HCT116 (cell line): ENCODE results near the gene BLNK. TPM values are rescaled to one million over a fixed set of nuclear protein-coding genes. Genes with fewer than 3 reads are reported as not detected.

Experiments used
- ATAC-seq: fragments of 200-7000 bp; cut with Tn5 transposase; 2 replicates; pipeline ENCODE4 v1.9.1; 2020; ENCODE audit warnings: mild to moderate bottlenecking, moderate library complexity
- BruUV-seq: library from RNA; stranded (reverse); fragments of 400-500 nt; replicated peaks from 2 replicates; lab custom pipeline; 2021; lab: Mats Ljungman, UMichigan
- CTCF ChIA-PET: fragments of 300-600 bp; sonication (Branson Sonifier 250); formaldehyde crosslinking; loops from one replicate; lab custom pipeline; 2021; ENCODE audit warnings: antibody characterized with exemption; lab: Charles Lee
- POLR2A ChIA-PET: fragments of 300-600, 350-600 bp; sonication (Branson Sonifier 250); formaldehyde crosslinking; loops from one replicate; lab custom pipeline; 2021; ENCODE audit warnings: antibody characterized with exemption; lab: Charles Lee
- RAD21 ChIA-PET, 2 experiments: fragments of 300-600 bp; sonication (Branson Sonifier 250); formaldehyde crosslinking; loops; one replicate each; lab custom pipeline; 2023; ENCODE audit warnings: low total read pairs in 2 of 2; ENCODE audit not compliant: uncharacterized antibody in 2 of 2, unreplicated experiment in 2 of 2, low non-redundant PET in 1 of 2; lab: Charles Lee
- DNase-seq: peaks from one replicate; pipeline ENCODE4 v3.0.0-alpha.2; 2010; ENCODE audit warnings: low read depth, low spot score
- H2AFZ ChIP-seq: fragments of 200-600 bp; shearing (Covaris generic), sonication (generic); 2 replicates; pipeline ENCODE4 v1.6.1; 2017; ENCODE audit warnings: low read depth, mixed run types, mixed read lengths, antibody characterized with exemption, low read length; ENCODE audit not compliant: poor library complexity, severe bottlenecking
- H3K27ac ChIP-seq: 2 replicates; pipeline ENCODE4 v1.5.1; 2012; ENCODE audit warnings: low read depth, low read length
- H3K27me3 ChIP-seq: fragments of 200-600 bp; sonication (generic); 2 replicates; pipeline ENCODE4 v1.6.1; 2016; ENCODE audit warnings: mixed run types, low read length, mixed read lengths; ENCODE audit not compliant: insufficient read depth
- H3K36me3 ChIP-seq, 2 experiments: fragments of 200-500 bp in 1 of 2; fragments of 200-600 bp in 1 of 2; sonication (Bioruptor generic) in 1 of 2; sonication (generic) in 1 of 2; 2 replicates each; pipeline versions ENCODE4 v1.5.1 to v1.6.1; 2014 to 2016; ENCODE audit warnings: low read length in 2 of 2, inconsistent platforms in 1 of 2, mixed read lengths in 1 of 2, mixed run types in 1 of 2; ENCODE audit not compliant: insufficient read depth in 2 of 2, control insufficient read depth in 1 of 2
- H3K4me1 ChIP-seq, 2 experiments: fragments of 200-600 bp in 1 of 2; sonication (generic) in 1 of 2; 2 replicates each; pipeline versions ENCODE4 v1.5.1 to v1.6.1; 2012 to 2017; ENCODE audit warnings: low read length in 2 of 2, inconsistent platforms in 1 of 2, mild to moderate bottlenecking in 1 of 2, mixed read lengths in 1 of 2, mixed run types in 1 of 2, moderate library complexity in 1 of 2; ENCODE audit not compliant: insufficient read depth in 2 of 2, control insufficient read depth in 1 of 2
- H3K4me2 ChIP-seq: fragments of 200-600 bp; sonication (generic); 2 replicates; pipeline ENCODE4 v1.6.1; 2017; ENCODE audit warnings: mixed run types, low read length, mixed read lengths
- H3K4me3 ChIP-seq, 2 experiments: fragments of 200-600 bp in 1 of 2; sonication (generic) in 1 of 2; replicated peaks in 1 of 2; 2 replicates each; pipeline ENCODE4 v1.5.1; 2011 to 2016; ENCODE audit warnings: low read length in 2 of 2, control low read depth in 1 of 2, low read depth in 1 of 2, mild to moderate bottlenecking in 1 of 2, mixed read lengths in 1 of 2, mixed run types in 1 of 2
- H3K79me2 ChIP-seq: fragments of 200-600 bp; sonication (generic); 2 replicates; pipeline ENCODE4 v1.6.1; 2017; ENCODE audit warnings: mild to moderate bottlenecking, mixed run types, low read length, moderate library complexity, mixed read lengths; ENCODE audit not compliant: insufficient read depth
- H3K9ac ChIP-seq: fragments of 200-600 bp; sonication (generic); 2 replicates; pipeline ENCODE4 v1.6.1; 2016; ENCODE audit warnings: low read length, mixed read lengths
- H3K9me2 ChIP-seq: fragments of 200-600 bp; sonication (generic), shearing (Covaris generic); 2 replicates; pipeline ENCODE4 v1.6.1; 2017; ENCODE audit warnings: mixed run types, mild to moderate bottlenecking, moderate library complexity; ENCODE audit not compliant: insufficient read depth
- H3K9me3 ChIP-seq, 2 experiments: fragments of 200-500 bp in 1 of 2; fragments of 200-600 bp in 1 of 2; sonication (Bioruptor generic) in 1 of 2; sonication (generic) in 1 of 2; 2 replicates each; pipeline ENCODE4 v1.6.1; 2014 to 2017; ENCODE audit warnings: low read length in 2 of 2, mixed read lengths in 2 of 2, inconsistent platforms in 1 of 2, low read depth in 1 of 2, mild to moderate bottlenecking in 1 of 2, mixed run types in 1 of 2, moderate library complexity in 1 of 2; ENCODE audit not compliant: control insufficient read depth in 1 of 2, insufficient read depth in 1 of 2
- H4K20me1 ChIP-seq: fragments of 200-600 bp; sonication (generic), shearing (Covaris generic); 2 replicates; pipeline ENCODE4 v1.6.1; 2017; ENCODE audit warnings: mixed run types, mild to moderate bottlenecking, moderate library complexity; ENCODE audit not compliant: insufficient read depth
- CBX3 ChIP-seq: IDR thresholded peaks from 2 replicates; pipeline ENCODE4 v1.6.1; 2012; ENCODE audit warnings: low read depth
- CEBPB ChIP-seq: IDR thresholded peaks from 2 replicates; pipeline ENCODE4 v1.6.1; 2012; ENCODE audit warnings: low read depth
- EGR1 ChIP-seq: IDR thresholded peaks from 2 replicates; pipeline ENCODE4 v1.6.1; 2012; ENCODE audit warnings: low read depth
- ELF1 ChIP-seq: IDR thresholded peaks from 2 replicates; pipeline ENCODE4 v1.6.1; 2012; ENCODE audit warnings: low read depth, borderline replicate concordance
- EZH2phosphoT487 ChIP-seq: fragments of 200-600 bp; IDR thresholded peaks from 2 replicates; pipeline ENCODE4 v1.6.1; 2018; ENCODE audit warnings: antibody characterized with exemption, borderline replicate concordance
- POLR2A ChIP-seq: IDR thresholded peaks from 2 replicates; pipeline ENCODE4 v1.7.0; 2011; ENCODE audit warnings: borderline replicate concordance; ENCODE audit not compliant: insufficient read depth, insufficient read length; ENCODE audit errors: extremely low read depth
- SRF ChIP-seq: IDR thresholded peaks from 2 replicates; pipeline ENCODE4 v1.6.1; 2012; ENCODE audit warnings: low read depth
- TCF7L2 ChIP-seq: IDR thresholded peaks from 2 replicates; pipeline ENCODE4 v1.7.0; 2011; ENCODE audit warnings: borderline replicate concordance, inconsistent platforms; ENCODE audit not compliant: insufficient read depth, insufficient read length; ENCODE audit errors: extremely low read depth
- ZFX ChIP-seq: fragments of 450-650 bp; IDR thresholded peaks from 2 replicates; pipeline ENCODE4 v1.6.1; 2017
- intact Hi-C: fragments of 100-400 bp; cut with micrococcal nuclease; formaldehyde crosslinking; loops from 2 replicates; pipeline ENCODE4 v1.10.0; 2022
- total RNA-seq: library from RNA; stranded (reverse); gene quantifications from one replicate; pipeline ENCODE4 v1.2.1, GENCODE V29; 2021; ENCODE audit not compliant: unreplicated experiment
- TF ChIP-seq, protein P1 (sequence below): IDR thresholded peaks from 2 replicates; pipeline ENCODE4 v1.6.1; 2012
- TF ChIP-seq, protein P2 (sequence below), 3 experiments: fragments of 200-600 bp in 1 of 3; sonication (generic) in 1 of 3; IDR thresholded peaks in 2 of 3; conservative IDR thresholded peaks in 1 of 3; 2 replicates each; pipeline ENCODE4 v1.5.1; 2012 to 2017; ENCODE audit warnings: low read depth in 2 of 3, low read length in 2 of 3, antibody characterized with exemption in 1 of 3, borderline replicate concordance in 1 of 3, control low read depth in 1 of 3, mild to moderate bottlenecking in 1 of 3, mixed read lengths in 1 of 3, mixed run types in 1 of 3, moderate library complexity in 1 of 3; ENCODE audit not compliant: insufficient read depth in 1 of 3
- TF ChIP-seq, protein P3 (sequence below): IDR thresholded peaks from 2 replicates; pipeline ENCODE4 v1.6.1; 2012; ENCODE audit warnings: low read depth

BLNK gene
- total RNA-seq, 1 experiment from 2014 or later: 0.59 TPM

DNA sequence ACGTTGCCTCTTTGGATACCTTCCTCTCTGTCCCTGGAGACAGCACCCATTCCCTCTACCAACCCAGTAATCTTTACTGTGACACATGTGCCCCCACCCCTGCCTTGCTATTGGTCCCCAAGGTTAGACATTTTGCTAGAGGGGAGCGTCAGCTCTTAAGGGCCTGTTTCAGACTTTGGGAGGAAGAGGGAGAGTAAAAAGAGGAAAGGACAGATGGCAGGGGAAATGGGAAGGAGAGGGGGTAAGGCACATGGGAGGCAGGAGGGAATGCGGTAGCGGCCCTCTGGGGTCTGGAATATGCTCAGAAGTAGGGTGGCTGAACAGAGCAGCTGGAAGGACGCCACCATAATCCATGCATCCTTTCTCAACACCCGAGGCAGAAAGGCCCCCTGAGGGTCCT, 12.2 kb downstream of the BLNK start:
- ChIA-PET RAD21 (no interaction called here), CTCF (no interaction called here), POLR2A (no interaction called here)
- H3K27ac ChIP-seq: no peak overlapping the region
- TF ChIP-seq ELF1: no peak
- no peak for TF ChIP-seq ZFX
- TF ChIP-seq EGR1: no peak
- TF ChIP-seq CBX3: no peak
- TF ChIP-seq, protein P1, sequence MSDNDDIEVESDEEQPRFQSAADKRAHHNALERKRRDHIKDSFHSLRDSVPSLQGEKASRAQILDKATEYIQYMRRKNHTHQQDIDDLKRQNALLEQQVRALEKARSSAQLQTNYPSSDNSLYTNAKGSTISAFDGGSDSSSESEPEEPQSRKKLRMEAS: no peak
- no peak for TF ChIP-seq POLR2A
- TF ChIP-seq TCF7L2: no peak
- TF ChIP-seq, protein P2, sequence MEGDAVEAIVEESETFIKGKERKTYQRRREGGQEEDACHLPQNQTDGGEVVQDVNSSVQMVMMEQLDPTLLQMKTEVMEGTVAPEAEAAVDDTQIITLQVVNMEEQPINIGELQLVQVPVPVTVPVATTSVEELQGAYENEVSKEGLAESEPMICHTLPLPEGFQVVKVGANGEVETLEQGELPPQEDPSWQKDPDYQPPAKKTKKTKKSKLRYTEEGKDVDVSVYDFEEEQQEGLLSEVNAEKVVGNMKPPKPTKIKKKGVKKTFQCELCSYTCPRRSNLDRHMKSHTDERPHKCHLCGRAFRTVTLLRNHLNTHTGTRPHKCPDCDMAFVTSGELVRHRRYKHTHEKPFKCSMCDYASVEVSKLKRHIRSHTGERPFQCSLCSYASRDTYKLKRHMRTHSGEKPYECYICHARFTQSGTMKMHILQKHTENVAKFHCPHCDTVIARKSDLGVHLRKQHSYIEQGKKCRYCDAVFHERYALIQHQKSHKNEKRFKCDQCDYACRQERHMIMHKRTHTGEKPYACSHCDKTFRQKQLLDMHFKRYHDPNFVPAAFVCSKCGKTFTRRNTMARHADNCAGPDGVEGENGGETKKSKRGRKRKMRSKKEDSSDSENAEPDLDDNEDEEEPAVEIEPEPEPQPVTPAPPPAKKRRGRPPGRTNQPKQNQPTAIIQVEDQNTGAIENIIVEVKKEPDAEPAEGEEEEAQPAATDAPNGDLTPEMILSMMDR (IDR thresholded peaks at IDR 0.05 in 2 of 3, conservative IDR thresholded peaks at IDR 0.05 in 1 of 3; ENCODE audit: borderline replicate concordance in 1 of 3, insufficient read depth in 1 of 3, low read depth in 2 of 3, low read length in 2 of 3): no peak
- no peak for TF ChIP-seq SRF
- TF ChIP-seq CEBPB: no peak
- no peak for TF ChIP-seq EZH2phosphoT487
- TF ChIP-seq, protein P3, sequence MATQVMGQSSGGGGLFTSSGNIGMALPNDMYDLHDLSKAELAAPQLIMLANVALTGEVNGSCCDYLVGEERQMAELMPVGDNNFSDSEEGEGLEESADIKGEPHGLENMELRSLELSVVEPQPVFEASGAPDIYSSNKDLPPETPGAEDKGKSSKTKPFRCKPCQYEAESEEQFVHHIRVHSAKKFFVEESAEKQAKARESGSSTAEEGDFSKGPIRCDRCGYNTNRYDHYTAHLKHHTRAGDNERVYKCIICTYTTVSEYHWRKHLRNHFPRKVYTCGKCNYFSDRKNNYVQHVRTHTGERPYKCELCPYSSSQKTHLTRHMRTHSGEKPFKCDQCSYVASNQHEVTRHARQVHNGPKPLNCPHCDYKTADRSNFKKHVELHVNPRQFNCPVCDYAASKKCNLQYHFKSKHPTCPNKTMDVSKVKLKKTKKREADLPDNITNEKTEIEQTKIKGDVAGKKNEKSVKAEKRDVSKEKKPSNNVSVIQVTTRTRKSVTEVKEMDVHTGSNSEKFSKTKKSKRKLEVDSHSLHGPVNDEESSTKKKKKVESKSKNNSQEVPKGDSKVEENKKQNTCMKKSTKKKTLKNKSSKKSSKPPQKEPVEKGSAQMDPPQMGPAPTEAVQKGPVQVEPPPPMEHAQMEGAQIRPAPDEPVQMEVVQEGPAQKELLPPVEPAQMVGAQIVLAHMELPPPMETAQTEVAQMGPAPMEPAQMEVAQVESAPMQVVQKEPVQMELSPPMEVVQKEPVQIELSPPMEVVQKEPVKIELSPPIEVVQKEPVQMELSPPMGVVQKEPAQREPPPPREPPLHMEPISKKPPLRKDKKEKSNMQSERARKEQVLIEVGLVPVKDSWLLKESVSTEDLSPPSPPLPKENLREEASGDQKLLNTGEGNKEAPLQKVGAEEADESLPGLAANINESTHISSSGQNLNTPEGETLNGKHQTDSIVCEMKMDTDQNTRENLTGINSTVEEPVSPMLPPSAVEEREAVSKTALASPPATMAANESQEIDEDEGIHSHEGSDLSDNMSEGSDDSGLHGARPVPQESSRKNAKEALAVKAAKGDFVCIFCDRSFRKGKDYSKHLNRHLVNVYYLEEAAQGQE: no peak
- intact Hi-C loops: no loop called here
- H2AFZ ChIP-seq: no peak overlapping the region
- H3K9me3 ChIP-seq: no peaks in the 10 kb centered on the region
- H3K4me1 ChIP-seq: peaks cover 0 to 10% of the 10 kb centered on the region in 2 experiments; a peak in 2 of 4 replicates
- no peaks in the 10 kb centered on the region for H3K79me2 ChIP-seq
- ATAC-seq (no peak), DNase-seq (no peak)
- no peaks in the 10 kb centered on the region for H3K36me3 ChIP-seq
- no peaks in the 10 kb centered on the region for H3K27me3 ChIP-seq
- H3K9me2 ChIP-seq: no peaks in the 10 kb centered on the region
- H3K4me2 ChIP-seq: no peak overlapping the region
- H4K20me1 ChIP-seq: no peaks in the 10 kb centered on the region
- no TSS peak for BruUV-seq
- no peak overlapping the region for H3K4me3 ChIP-seq
- no peak overlapping the region for H3K9ac ChIP-seq
